Spleen (tissue), 7 donors: ENCODE results near the gene B3GALT2.

ENCODE experiments used
- POLR2A ChIP-seq, 3 donors: fragments of 450-650 bp; IDR thresholded peaks; one replicate each; pipeline ENCODE4 v1.5.1; 2017; ENCODE audit warnings: antibody characterized with exemption in 3 of 3, mild to moderate bottlenecking in 1 of 3
- POLR2AphosphoS5 ChIP-seq, 3 donors: sonication (generic); formaldehyde crosslinking; IDR thresholded peaks; one replicate each; pipeline ENCODE4 v1.5.1; 2017; ENCODE audit warnings: antibody characterized with exemption in 3 of 3
- TF ChIP-seq, protein P1 (sequence below), 11 experiments: fragments of 200-600 bp in 7 of 11; fragments of 450-650 bp in 4 of 11; sonication (generic) in 4 of 11; IDR thresholded peaks in 8 of 11; conservative IDR thresholded peaks in 3 of 11; 1 replicate in 7 of 11; 2 replicates in 4 of 11; pipeline versions ENCODE4 v1.4.0 to v1.8.0; 2016 to 2021; ENCODE audit warnings: antibody characterized with exemption in 11 of 11, inconsistent platforms in 4 of 11, mild to moderate bottlenecking in 1 of 11
- donor health status: DM: no; HTN: no; CAD: no; lungs with moderate emphysema.
- donor health status: DM: no; HTN: no; CAD: no.
- donor health status: DM: no; HTN: no; CAD: no.

DNA sequence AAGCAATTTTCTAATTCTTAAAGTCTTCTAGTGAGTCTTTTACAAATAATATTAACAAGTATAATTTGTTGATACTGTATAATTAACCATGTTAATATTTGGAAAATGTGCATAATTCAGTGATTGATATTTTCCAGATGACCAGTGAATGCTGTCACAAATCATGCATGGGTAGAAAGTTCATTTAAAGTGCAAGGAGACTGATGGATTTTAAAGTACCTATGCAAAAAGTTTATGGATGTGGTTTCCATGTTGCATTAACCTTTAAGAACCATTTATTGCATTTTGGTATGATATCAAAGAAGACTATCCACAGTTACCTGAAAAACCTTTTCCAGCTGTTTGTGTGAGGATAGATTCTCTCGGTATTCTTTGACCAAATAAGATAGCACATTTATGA is 41.4 kb downstream of the B3GALT2 start:
- TF ChIP-seq, protein P1, sequence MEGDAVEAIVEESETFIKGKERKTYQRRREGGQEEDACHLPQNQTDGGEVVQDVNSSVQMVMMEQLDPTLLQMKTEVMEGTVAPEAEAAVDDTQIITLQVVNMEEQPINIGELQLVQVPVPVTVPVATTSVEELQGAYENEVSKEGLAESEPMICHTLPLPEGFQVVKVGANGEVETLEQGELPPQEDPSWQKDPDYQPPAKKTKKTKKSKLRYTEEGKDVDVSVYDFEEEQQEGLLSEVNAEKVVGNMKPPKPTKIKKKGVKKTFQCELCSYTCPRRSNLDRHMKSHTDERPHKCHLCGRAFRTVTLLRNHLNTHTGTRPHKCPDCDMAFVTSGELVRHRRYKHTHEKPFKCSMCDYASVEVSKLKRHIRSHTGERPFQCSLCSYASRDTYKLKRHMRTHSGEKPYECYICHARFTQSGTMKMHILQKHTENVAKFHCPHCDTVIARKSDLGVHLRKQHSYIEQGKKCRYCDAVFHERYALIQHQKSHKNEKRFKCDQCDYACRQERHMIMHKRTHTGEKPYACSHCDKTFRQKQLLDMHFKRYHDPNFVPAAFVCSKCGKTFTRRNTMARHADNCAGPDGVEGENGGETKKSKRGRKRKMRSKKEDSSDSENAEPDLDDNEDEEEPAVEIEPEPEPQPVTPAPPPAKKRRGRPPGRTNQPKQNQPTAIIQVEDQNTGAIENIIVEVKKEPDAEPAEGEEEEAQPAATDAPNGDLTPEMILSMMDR (IDR thresholded peaks at IDR 0.05 in 8 of 11, conservative IDR thresholded peaks at IDR 0.05 in 3 of 11): no peak
- TF ChIP-seq POLR2AphosphoS5 (IDR thresholded peaks at IDR 0.05) (no peak), POLR2A (IDR thresholded peaks at IDR 0.05) (no peak)
